GM12891 (cell line): Measurements from ENCODE around the gene PLEKHB1.

Source experiments
- POLR2A ChIP-seq: IDR thresholded peaks from 2 replicates; pipeline ENCODE4 v1.6.1; 2011; ENCODE audit warnings: low read depth, low read length, control low read depth
- POLR2AphosphoS5 ChIP-seq: IDR thresholded peaks from 2 replicates; pipeline ENCODE4 v1.6.1; 2011; ENCODE audit warnings: low read depth, low read length, control low read depth
- TAF1 ChIP-seq: IDR thresholded peaks from 2 replicates; pipeline ENCODE4 v1.6.1; 2011; ENCODE audit warnings: low read depth, low read length, control low read depth

DNA sequence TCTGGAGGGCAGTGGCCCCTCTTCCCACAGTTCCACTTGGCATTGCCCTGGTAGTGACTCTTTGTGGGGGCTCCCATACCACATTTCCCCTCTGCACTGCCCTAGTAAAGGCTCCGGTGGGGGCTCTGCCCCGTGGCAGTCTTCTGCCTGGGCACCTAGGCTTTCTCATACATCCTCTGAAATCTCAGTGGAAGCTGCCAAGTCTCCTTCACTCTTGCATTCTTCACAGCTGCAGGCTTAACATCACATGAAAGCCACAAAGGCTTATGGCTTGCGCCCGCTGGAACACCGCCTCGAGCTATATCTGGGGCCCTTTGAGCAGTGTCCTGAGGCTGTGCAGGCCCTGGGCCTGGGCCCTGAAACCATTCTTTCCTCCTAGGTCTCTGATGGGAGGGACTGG, 25.3 kb downstream of the PLEKHB1 start:
- TF ChIP-seq TAF1 (no peak), POLR2A (no peak), POLR2AphosphoS5 (no peak)
